SK-N-SH (cell line): ENCODE data around the gene SOX11.
"Not testable (repeated sequence)": the region's sequence is repeated elsewhere in the genome, so short reads cannot be mapped to it uniquely, and the experiment has no call there.

Source experiments
- EP300 ChIP-seq, 2 experiments: IDR thresholded peaks; 2 replicates each; pipeline versions ENCODE4 v1.4.0 to v1.6.1; 2012; ENCODE audit warnings: borderline replicate concordance in 1 of 2, low read depth in 1 of 2, low read length in 1 of 2
- FOXM1 ChIP-seq: IDR thresholded peaks from 2 replicates; pipeline ENCODE4 v1.4.0; 2012; ENCODE audit warnings: low read depth, mild to moderate bottlenecking
- JUND ChIP-seq: IDR thresholded peaks from 2 replicates; pipeline ENCODE4 v1.4.0; 2012
- MAX ChIP-seq: IDR thresholded peaks from 2 replicates; pipeline ENCODE4 v1.4.0; 2012; ENCODE audit warnings: low read depth
- NFIC ChIP-seq: IDR thresholded peaks from 2 replicates; pipeline ENCODE4 v1.4.0; 2012; ENCODE audit warnings: borderline replicate concordance
- SIN3A ChIP-seq: IDR thresholded peaks from 2 replicates; pipeline ENCODE4 v1.6.1; 2012; ENCODE audit warnings: low read depth, mild to moderate bottlenecking, low read length, moderate library complexity, borderline replicate concordance
- TF ChIP-seq, protein P1 (sequence below): fragments of 200-600 bp; sonication (generic); IDR thresholded peaks from 2 replicates; pipeline ENCODE4 v1.6.1; 2017; ENCODE audit warnings: antibody characterized with exemption, mild to moderate bottlenecking, moderate library complexity

DNA sequence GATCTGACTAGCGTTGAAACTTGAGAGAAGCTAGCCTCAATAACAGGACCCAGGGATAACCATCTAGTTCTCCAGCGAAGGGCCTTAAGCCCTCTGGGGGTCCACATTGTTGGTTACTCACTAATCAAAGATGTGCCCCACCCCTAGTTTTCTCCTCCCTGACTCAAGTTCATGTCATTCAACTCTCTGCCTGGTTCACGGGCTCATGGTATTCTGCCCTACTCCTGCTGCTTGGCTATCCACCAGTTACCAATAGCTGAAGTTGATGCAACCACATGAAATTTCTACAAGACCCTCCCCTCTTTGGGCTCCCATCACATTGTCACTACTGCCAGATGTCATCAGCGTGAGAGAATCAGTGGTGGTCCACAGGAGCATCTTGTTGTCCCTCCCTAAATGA lies 38.4 kb upstream of the SOX11 start:
- TF ChIP-seq, protein P1, sequence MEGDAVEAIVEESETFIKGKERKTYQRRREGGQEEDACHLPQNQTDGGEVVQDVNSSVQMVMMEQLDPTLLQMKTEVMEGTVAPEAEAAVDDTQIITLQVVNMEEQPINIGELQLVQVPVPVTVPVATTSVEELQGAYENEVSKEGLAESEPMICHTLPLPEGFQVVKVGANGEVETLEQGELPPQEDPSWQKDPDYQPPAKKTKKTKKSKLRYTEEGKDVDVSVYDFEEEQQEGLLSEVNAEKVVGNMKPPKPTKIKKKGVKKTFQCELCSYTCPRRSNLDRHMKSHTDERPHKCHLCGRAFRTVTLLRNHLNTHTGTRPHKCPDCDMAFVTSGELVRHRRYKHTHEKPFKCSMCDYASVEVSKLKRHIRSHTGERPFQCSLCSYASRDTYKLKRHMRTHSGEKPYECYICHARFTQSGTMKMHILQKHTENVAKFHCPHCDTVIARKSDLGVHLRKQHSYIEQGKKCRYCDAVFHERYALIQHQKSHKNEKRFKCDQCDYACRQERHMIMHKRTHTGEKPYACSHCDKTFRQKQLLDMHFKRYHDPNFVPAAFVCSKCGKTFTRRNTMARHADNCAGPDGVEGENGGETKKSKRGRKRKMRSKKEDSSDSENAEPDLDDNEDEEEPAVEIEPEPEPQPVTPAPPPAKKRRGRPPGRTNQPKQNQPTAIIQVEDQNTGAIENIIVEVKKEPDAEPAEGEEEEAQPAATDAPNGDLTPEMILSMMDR, result not testable (repeated sequence)
- not testable (repeated sequence) for TF ChIP-seq EP300 (IDR thresholded peaks at IDR 0.05; ENCODE audit: borderline replicate concordance in 1 of 2, low read depth in 1 of 2, low read length in 1 of 2); MAX; JUND; SIN3A; FOXM1; NFIC
